NCI-H748 treated with DMSO at 0.1 percent for 48 hours (cell line): Measurements from ENCODE around the gene MAP3K7CL.

Experiments
- DNase-seq: peaks from one replicate; lab custom pipeline; 2025; lab: John Stamatoyannopoulos, UW

The MAP3K7CL gene

GRCh38 chr21:29168891-29169315, 38.5 kb downstream of the MAP3K7CL start:
- no peak for DNase-seq

DNA sequence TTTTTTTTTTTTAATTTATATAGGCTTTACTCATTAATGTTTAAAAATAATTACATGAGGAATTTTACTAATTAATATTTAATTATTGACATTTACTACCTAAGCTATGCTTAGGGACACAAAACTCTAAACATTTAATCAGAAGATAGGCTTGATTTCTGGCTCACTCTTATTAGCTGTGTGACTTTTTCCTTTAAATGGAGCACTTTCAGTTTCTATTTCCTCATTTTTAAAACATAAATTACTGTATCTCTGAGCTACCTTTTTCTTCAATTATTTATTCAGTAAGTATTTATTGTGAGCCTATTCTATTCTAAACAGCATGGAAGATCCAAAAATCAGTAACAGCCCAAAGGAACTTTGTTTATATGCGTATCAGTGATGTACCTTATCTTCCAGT, 40.5 kb downstream of the MAP3K7CL start:
- DNase-seq, result no peak

GRCh38 chr21:29172282-29172681, 41.8 kb downstream of the MAP3K7CL start:
- DNase-seq, result peak; percentile 72

DNA sequence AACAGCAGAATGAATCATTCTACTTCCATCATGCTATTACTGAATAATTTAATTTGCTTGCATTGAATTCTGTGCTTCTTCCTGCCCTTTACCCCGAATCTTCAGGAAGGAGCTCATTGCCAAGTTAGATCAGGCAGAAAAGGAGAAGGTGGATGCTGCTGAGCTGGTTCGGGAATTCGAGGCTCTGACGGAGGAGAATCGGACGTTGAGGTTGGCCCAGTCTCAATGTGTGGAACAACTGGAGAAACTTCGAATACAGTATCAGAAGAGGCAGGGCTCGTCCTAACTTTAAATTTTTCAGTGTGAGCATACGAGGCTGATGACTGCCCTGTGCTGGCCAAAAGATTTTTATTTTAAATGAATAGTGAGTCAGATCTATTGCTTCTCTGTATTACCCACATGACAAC, 44.2 kb downstream of the MAP3K7CL start:
- no peak for DNase-seq

GRCh38 chr21:29175408-29176134, 45.1 kb downstream of the MAP3K7CL start:
- peak; percentile 31 for DNase-seq

DNA sequence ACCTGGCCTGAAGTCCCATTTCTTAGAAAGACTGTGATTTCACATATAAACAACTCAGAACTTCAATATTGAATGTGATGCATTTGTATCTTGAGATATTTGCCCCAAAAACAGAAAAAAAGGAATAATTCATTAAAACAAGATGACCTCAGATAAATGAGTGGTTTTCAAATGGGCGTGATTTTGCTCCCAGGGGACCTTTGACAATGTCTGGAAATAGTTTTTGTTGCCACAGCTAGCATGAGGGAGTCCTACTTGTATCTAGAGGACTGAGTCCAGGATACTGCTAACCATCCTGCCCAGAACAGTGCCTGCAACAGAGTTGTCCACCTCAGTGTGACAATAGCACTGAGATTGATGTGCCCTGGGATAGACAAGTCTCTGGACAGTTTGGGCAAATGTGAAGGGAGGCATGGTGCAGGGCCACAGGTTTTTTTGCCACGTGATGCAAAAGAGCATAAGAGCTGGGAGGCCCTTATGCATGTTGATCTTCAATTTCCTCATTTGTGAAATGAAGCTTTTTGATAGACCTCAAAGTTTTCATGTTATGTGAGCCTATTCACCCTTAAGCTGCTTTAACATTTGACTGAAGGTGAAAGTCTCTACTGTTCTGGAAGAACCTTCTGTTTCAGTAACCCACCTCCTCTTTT, 46.2 kb downstream of the MAP3K7CL start:
- no peak for DNase-seq

GRCh38 chr21:29177800-29178199, 47.4 kb downstream of the MAP3K7CL start:
- no peak for DNase-seq

GRCh38 chr21:29178926-29179325, 48.5 kb downstream of the MAP3K7CL start:
- no peak for DNase-seq

- no peak for DNase-seq
Measured at GRCh38 chr21:29179503-29179902, 49.1 kb downstream of the MAP3K7CL start.

DNA sequence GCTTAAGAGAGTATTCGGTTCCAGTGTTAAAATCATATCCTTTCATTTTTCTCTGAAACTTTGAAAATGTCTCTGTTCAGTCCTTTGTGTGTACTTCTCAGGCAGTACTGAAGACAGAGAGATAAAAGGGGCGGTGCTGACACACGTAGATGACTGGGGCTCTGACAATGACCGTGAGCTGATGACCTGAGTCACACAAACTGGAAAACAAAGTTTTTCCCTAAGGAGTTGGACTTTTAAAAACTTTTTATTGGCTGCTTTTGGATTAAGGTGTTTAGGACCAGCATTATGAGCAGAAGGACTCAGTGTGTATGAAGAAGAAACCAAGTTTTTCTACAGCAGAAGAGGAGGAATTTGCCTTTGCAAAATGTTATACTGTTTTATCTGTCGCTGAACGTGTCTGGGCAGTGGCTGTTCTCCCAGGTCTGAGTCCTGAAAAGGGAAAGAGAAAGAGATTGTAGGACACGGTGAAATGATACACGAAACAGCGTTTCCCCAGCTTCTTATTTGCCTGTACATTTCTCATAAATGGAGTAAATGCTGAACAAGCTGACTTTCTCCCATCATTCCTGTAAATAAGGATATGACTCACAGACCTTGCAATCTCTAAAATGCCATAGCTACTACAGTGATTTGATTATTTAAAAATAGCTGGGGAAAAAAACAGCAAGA, 51.5 kb downstream of the MAP3K7CL start:
- DNase-seq, result no peak

DNA sequence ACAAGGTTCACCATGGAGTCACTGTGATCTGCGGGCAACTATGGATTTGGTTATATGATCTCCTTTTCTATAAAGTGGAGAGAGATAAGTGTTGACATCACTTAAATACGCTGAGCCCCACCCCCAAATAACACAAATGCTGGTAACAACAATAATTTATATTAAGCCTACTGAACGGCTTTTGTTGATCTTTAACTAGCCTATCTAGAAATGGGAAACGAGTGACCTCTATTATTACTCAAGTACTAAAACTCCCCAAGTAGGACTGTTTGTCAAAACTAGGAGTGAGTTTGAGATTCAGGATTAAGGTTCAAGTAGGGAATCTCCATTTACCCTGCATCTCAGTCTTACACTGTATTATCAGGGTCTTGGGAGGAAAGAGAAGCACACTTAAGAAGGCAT, 52.2 kb downstream of the MAP3K7CL start:
- DNase-seq, result peak; percentile 33

DNA sequence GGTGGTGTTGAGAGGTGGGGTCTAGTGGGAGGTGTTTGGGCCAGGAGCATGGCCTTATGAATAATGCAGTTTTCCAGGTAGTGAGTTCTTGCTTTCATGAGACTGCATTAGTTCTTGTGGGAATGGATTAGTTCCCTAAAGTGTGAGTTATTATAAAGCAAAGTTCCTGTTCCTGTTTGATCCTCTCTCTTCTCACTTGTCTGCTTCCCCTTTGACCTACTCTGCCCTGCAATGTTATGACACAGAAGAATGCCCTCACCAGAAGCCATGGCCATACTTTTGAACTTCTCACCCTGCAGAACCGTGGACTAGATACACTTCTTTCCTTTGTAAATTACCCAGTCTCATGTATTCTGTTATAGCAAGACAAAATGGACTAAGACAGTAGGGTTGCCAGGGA, 53.6 kb downstream of the MAP3K7CL start:
- no peak for DNase-seq

- DNase-seq, result no peak
Measured at GRCh38 chr21:29185172-29185571, 54.7 kb downstream of the MAP3K7CL start.

DNA sequence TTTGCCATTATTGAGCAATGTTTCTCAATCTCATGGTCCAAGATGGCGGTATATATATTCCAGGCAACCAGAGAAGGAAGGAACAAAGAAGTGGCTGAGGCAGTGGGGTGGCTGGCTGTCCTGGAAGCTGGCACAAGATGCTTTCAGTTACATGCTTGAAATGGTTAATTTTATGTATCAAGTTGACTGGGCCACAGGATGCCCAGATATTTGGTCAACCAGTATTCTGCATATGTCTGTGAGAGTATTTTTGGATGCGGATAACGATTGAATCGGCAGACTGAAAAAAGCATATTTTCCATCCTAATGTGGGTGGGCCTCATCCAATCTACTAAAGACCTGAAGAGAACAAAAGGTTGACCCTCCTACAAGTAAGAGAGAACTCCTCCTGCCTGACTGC, 55.2 kb downstream of the MAP3K7CL start:
- no peak for DNase-seq

- DNase-seq, result no peak
Measured at GRCh38 chr21:29186246-29186645, 55.8 kb downstream of the MAP3K7CL start.

- no peak for DNase-seq
Measured at GRCh38 chr21:29187944-29188343, 57.5 kb downstream of the MAP3K7CL start.

GRCh38 chr21:29189353-29189752, 58.9 kb downstream of the MAP3K7CL start:
- DNase-seq, result no peak

GRCh38 chr21:29190923-29191331, 60.5 kb downstream of the MAP3K7CL start:
- DNase-seq, result no peak

GRCh38 chr21:29193072-29193471, 62.6 kb downstream of the MAP3K7CL start:
- DNase-seq, result no peak

DNA sequence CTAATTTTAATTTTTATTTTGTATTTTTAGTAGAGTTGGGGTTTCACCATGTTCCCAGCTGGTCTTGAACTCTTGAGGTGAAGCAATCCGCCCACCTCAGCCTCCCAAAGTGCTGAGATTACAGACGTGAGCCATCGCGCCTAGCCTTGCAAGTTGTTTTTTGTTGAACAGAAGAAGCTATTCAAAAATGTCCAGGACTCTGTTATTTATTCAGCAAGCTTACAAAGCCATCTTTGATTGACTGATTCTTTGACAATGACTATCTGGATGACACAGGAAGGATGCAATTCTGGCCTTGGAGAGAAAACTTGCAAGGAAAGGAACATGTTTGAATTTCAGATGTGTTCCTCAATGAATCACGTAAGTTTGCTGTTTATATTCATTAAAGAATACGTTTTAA, 63.5 kb downstream of the MAP3K7CL start:
- DNase-seq, result no peak

DNA sequence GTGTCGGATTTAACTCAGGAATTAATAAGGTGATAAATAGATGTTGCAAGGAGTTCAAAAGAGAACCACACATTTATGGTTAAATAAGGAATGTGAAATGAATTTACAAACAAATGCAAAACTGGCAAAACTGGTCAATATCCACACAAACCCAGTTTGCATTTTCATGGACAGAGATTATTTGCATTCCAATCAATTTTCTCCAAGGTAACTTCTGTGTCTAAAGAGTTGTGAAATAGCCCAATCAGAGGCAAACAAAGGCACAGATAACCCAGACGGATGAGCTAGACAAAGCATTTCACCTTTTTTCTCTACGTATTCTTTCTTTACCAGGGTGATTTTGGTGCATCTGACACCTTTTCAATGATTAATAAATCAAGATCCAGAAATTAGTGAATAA, 63.9 kb downstream of the MAP3K7CL start:
- no peak for DNase-seq

- DNase-seq, result no peak
Measured at GRCh38 chr21:29194847-29195246, 64.4 kb downstream of the MAP3K7CL start.

- no peak for DNase-seq
Measured at GRCh38 chr21:29195981-29196669, 65.7 kb downstream of the MAP3K7CL start.
